ENCODE results near the gene ZNF234. TPM values are rescaled to one million over a fixed set of nuclear protein-coding genes. Genes with fewer than 3 reads are reported as not detected.
"Not testable (repeated sequence)": the region's sequence is repeated elsewhere in the genome, so short reads cannot be mapped to it uniquely, and the experiment has no call there.

The ZNF234 gene
- total RNA-seq, 4 donors from 2014 or later: 5.8 to 8.3 (median 7.1) TPM

DNA sequence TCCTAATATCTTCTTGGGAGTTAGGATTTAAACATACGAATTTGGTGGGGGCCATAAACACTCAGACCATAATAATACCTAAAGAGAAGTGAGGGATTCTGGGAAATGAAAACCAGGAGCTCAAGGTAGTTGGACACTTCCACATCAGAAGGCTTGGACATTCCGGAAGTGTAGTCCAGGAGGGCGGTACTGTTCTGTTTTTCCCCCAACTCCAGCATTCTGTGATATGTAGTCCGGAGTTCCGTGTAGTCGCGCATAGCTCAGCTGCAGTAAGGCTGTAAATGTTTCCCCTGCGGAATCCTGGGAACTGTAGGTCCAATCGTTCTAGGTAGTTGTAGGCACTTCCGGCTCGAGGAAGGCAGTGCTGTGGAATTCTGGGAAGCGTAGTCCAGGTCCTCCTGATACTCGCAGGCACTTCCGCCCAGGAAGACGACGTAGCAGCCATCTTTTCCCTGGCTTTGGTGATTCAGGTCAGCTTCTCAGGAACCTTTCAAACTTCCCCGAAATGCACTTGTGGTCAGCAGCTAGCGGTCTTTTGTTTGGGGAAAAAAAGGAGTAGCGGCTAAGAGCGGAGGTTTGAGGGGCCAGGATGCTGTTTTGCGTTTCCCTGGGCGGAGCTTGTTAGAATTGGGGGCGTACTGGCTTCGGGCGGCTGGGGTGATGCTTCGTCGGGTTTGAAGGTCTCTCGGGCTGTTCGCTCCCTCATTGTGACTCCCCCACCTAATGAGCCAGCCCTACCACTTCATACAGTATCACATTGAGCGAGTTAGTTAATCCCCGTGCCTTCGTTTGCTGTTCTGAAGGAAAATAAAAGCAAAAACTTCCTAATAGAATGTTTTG, 23.5 kb downstream of the ZNF234 start, which contains the start of gene ZNF226:
Gene ZNF226 (plus strand): TSS at position 428 of the 840 bp plus-strand sequence. CDS start 4,981 bp downstream, outside the sequence.
- WGBS, 2 donors: 1% methylated on average over 31 to 32 of the region's 32 CpGs
- intact Hi-C loops (cut with DNase I; ENCODE audit: low total_unique reads): no loop called here
- peak; percentile 95 to 96 for DNase-seq (ENCODE audit: low spot score in 2 of 2)
- peak within 1 kb of the TSS; percentile 81 for H3K4me3 ChIP-seq (ENCODE audit: low read depth, poor library complexity, severe bottlenecking)
- TF ChIP-seq, protein P1, sequence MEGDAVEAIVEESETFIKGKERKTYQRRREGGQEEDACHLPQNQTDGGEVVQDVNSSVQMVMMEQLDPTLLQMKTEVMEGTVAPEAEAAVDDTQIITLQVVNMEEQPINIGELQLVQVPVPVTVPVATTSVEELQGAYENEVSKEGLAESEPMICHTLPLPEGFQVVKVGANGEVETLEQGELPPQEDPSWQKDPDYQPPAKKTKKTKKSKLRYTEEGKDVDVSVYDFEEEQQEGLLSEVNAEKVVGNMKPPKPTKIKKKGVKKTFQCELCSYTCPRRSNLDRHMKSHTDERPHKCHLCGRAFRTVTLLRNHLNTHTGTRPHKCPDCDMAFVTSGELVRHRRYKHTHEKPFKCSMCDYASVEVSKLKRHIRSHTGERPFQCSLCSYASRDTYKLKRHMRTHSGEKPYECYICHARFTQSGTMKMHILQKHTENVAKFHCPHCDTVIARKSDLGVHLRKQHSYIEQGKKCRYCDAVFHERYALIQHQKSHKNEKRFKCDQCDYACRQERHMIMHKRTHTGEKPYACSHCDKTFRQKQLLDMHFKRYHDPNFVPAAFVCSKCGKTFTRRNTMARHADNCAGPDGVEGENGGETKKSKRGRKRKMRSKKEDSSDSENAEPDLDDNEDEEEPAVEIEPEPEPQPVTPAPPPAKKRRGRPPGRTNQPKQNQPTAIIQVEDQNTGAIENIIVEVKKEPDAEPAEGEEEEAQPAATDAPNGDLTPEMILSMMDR (IDR thresholded peaks at IDR 0.05): no peak
- no peak for TF ChIP-seq POLR2A (IDR thresholded peaks at IDR 0.05)

DNA sequence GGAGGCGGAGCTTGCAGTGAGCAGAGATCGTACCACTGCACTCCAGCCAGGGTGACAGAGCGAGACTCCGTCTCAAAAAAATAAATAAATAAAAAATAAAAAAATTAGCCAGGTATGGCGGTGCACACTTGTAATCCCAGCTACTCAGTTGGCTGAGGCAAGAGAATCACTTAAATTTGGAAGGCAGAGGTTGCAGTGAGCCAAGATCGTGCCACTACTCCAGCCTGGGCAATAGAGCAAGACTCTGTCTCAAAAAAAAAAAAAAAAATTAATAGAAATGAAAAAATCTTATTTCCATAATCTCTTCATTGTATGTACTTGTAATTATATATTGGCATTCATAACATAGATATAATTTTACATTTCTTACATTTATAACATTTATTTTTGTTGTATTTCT, 29.3 kb downstream of the ZNF234 start:
- DNase-seq (ENCODE audit: low spot score in 2 of 2); intact Hi-C loops (cut with DNase I; ENCODE audit: low total_unique reads); H3K4me3 ChIP-seq (ENCODE audit: low read depth, poor library complexity, severe bottlenecking): not testable (repeated sequence)
- WGBS, 2 donors: 96 to 100% methylated on average over 6 of the region's 6 CpGs

- H3K4me3 ChIP-seq (ENCODE audit: low read depth, poor library complexity, severe bottlenecking): no peak overlapping the region
- no peak for TF ChIP-seq POLR2A (IDR thresholded peaks at IDR 0.05)
- TF ChIP-seq, protein P1 (IDR thresholded peaks at IDR 0.05): no peak
- DNase-seq (ENCODE audit: low spot score in 2 of 2): no peak
- intact Hi-C loops (cut with DNase I; ENCODE audit: low total_unique reads): no loop called here
- 96% methylated on average over 3 of the region's 3 CpGs for WGBS, 2 donors
These were observed 35.2 kb downstream of the ZNF234 start for GRCh38 chr19:44176590-44176989.

- no peak for DNase-seq (ENCODE audit: low spot score in 2 of 2)
- intact Hi-C loops (cut with DNase I; ENCODE audit: low total_unique reads): no loop called here
- TF ChIP-seq, protein P1 (IDR thresholded peaks at IDR 0.05): no peak
- TF ChIP-seq POLR2A (IDR thresholded peaks at IDR 0.05): no peak
- H3K4me3 ChIP-seq (ENCODE audit: low read depth, poor library complexity, severe bottlenecking): no peak overlapping the region
These were observed 39.6 kb downstream of the ZNF234 start for GRCh38 chr19:44180968-44181367.

GRCh38 chr19:44182145-44182544, 40.8 kb downstream of the ZNF234 start:
- TF ChIP-seq POLR2A (IDR thresholded peaks at IDR 0.05): no peak
- TF ChIP-seq, protein P1 (IDR thresholded peaks at IDR 0.05): no peak
- intact Hi-C loops (cut with DNase I; ENCODE audit: low total_unique reads): no loop called here
- DNase-seq (ENCODE audit: low spot score in 2 of 2): no peak
- WGBS, 2 donors: 83 to 89% methylated on average over 10 of the region's 10 CpGs
- H3K4me3 ChIP-seq (ENCODE audit: low read depth, poor library complexity, severe bottlenecking): no peak overlapping the region

DNA sequence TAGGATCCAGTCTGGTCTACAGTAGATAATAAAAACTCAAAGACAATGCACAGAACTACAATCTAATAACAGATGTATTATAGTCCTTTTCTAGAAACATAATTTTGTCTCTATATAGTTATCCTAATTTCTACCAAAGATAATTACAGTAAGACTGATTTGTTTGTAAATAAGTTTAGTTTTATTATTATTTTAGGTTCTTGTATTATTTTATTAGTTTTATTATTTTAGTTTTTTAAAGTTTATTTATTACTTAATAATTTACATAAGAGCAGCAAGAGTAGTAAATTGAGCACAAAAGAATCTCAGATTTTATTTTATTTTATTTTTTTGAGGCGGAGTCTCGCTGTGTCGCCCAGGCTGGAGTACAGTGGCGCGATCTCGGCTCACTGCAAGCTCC, 48.7 kb downstream of the ZNF234 start:
- DNase-seq (ENCODE audit: low spot score in 2 of 2): no peak
- no peak for TF ChIP-seq POLR2A (IDR thresholded peaks at IDR 0.05)
- TF ChIP-seq, protein P1 (IDR thresholded peaks at IDR 0.05): no peak
- H3K4me3 ChIP-seq (ENCODE audit: low read depth, poor library complexity, severe bottlenecking): no peak overlapping the region
- WGBS, 2 donors: 96 to 98% methylated on average over 6 of the region's 6 CpGs
- intact Hi-C loops (cut with DNase I; ENCODE audit: low total_unique reads): no loop called here

All from lower leg skin (tissue), 4 donors.